ENCODE results near the gene DNAJC13.
"Not testable (repeated sequence)": the region's sequence is repeated elsewhere in the genome, so short reads cannot be mapped to it uniquely, and the experiment has no call there.

The DNAJC13 gene

GRCh38 chr3:132553826-132554225, 136.5 kb downstream of the DNAJC13 start:
- no peak overlapping the region for H3K4me2 ChIP-seq
- no peak for TF ChIP-seq Cebpa-rat (IDR thresholded peaks at IDR 0.05)
- H3K4me1 ChIP-seq, result peaks cover 17% of the 10 kb centered on the region
- H3K27ac ChIP-seq, result no peak overlapping the region
- no peaks in the 10 kb centered on the region for H4K20me1 ChIP-seq
- H3K27me3 ChIP-seq, result no peaks in the 10 kb centered on the region
- no peak overlapping the region for H3K9ac ChIP-seq
- H3K9me3 ChIP-seq, result no peaks in the 10 kb centered on the region
- H3K4me3 ChIP-seq, result no peak overlapping the region
- H3K36me3 ChIP-seq, result 0 out of 2 replicates have a peak, but pooled peaks cover 5% of the 10 kb centered on the region

- H3K4me3 ChIP-seq, result no peak overlapping the region
- no peaks in the 10 kb centered on the region for H4K20me1 ChIP-seq
- H3K9ac ChIP-seq, result no peak overlapping the region
- no peaks in the 10 kb centered on the region for H3K27me3 ChIP-seq
- 0 out of 2 replicates have a peak, but pooled peaks cover 8% of the 10 kb centered on the region for H3K36me3 ChIP-seq
- no peak overlapping the region for H3K27ac ChIP-seq
- peaks cover 17% of the 10 kb centered on the region for H3K4me1 ChIP-seq
- TF ChIP-seq Cebpa-rat (IDR thresholded peaks at IDR 0.05), result no peak
- H3K4me2 ChIP-seq, result no peak overlapping the region
- no peaks in the 10 kb centered on the region for H3K9me3 ChIP-seq
These were observed 137.1 kb downstream of the DNAJC13 start for GRCh38 chr3:132554437-132554836.

GRCh38 chr3:132555306-132556035, 138.2 kb downstream of the DNAJC13 start:
- H3K36me3 ChIP-seq, result 0 out of 2 replicates have a peak, but pooled peaks cover 8% of the 10 kb centered on the region
- H3K4me2 ChIP-seq, result no peak overlapping the region
- no peaks in the 10 kb centered on the region for H3K9me3 ChIP-seq
- no peak overlapping the region for H3K4me3 ChIP-seq
- TF ChIP-seq Cebpa-rat (IDR thresholded peaks at IDR 0.05), result no peak
- no peak overlapping the region for H3K9ac ChIP-seq
- H3K27me3 ChIP-seq, result no peaks in the 10 kb centered on the region
- H3K27ac ChIP-seq, result no peak overlapping the region
- H4K20me1 ChIP-seq, result no peaks in the 10 kb centered on the region
- H3K4me1 ChIP-seq, result peaks cover 8% of the 10 kb centered on the region

GRCh38 chr3:132556036-132556386, 138.7 kb downstream of the DNAJC13 start:
- H3K27me3 ChIP-seq, H3K4me3 ChIP-seq, H3K9ac ChIP-seq, H4K20me1 ChIP-seq, H3K9me3 ChIP-seq, H3K4me1 ChIP-seq, H3K4me2 ChIP-seq, H3K27ac ChIP-seq, H3K36me3 ChIP-seq: not testable (repeated sequence)

GRCh38 chr3:132556508-132557159, 139.3 kb downstream of the DNAJC13 start:
- no peaks in the 10 kb centered on the region for H3K27me3 ChIP-seq
- H3K27ac ChIP-seq, result no peak overlapping the region
- H3K4me1 ChIP-seq, result no peaks in the 10 kb centered on the region
- H3K9ac ChIP-seq, result no peak overlapping the region
- no peak overlapping the region for H3K4me2 ChIP-seq
- H3K9me3 ChIP-seq, result no peaks in the 10 kb centered on the region
- H3K36me3 ChIP-seq, result 0 out of 2 replicates have a peak, but pooled peaks cover 8% of the 10 kb centered on the region
- TF ChIP-seq Cebpa-rat (IDR thresholded peaks at IDR 0.05), result no peak
- H3K4me3 ChIP-seq, result no peak overlapping the region
- H4K20me1 ChIP-seq, result no peaks in the 10 kb centered on the region

- Histone ChIP-seq H3K4me1 (no peaks in the 10 kb centered on the region), H3K9ac (no peak overlapping the region), H3K4me2 (no peak overlapping the region), H3K9me3 (no peaks in the 10 kb centered on the region), H3K4me3 (no peak overlapping the region), H4K20me1 (no peaks in the 10 kb centered on the region), H3K27me3 (no peaks in the 10 kb centered on the region; the same call in 1 of the 2 replicates), H3K36me3 (0 out of 2 replicates have a peak, but pooled peaks cover 8% of the 10 kb centered on the region), H3K27ac (no peak overlapping the region)
- no peak for TF ChIP-seq Cebpa-rat (IDR thresholded peaks at IDR 0.05)
These were observed 143.7 kb downstream of the DNAJC13 start for GRCh38 chr3:132561003-132561402.

- Histone ChIP-seq H3K9me3 (no peaks in the 10 kb centered on the region), H3K4me1 (no peaks in the 10 kb centered on the region), H3K9ac (no peak overlapping the region), H3K4me2 (no peak overlapping the region), H3K27me3 (no peaks in the 10 kb centered on the region; the same call in 1 of the 2 replicates), H3K27ac (no peak overlapping the region), H3K4me3 (no peak overlapping the region), H4K20me1 (no peaks in the 10 kb centered on the region), H3K36me3 (0 out of 2 replicates have a peak, but pooled peaks cover 6% of the 10 kb centered on the region)
- TF ChIP-seq Cebpa-rat (IDR thresholded peaks at IDR 0.05), result no peak
These were observed 146.2 kb downstream of the DNAJC13 start for GRCh38 chr3:132563420-132564069.

GRCh38 chr3:132564070-132564465, 146.8 kb downstream of the DNAJC13 start:
- Histone ChIP-seq H3K27me3 (no peaks in the 10 kb centered on the region; the same call in 1 of the 2 replicates), H3K9ac (no peak overlapping the region), H4K20me1 (no peaks in the 10 kb centered on the region), H3K4me1 (no peaks in the 10 kb centered on the region), H3K27ac (no peak overlapping the region), H3K4me3 (no peak overlapping the region), H3K36me3 (0 out of 2 replicates have a peak, but pooled peaks cover under 1% of the 10 kb centered on the region), H3K4me2 (no peak overlapping the region), H3K9me3 (no peaks in the 10 kb centered on the region)
- TF ChIP-seq Cebpa-rat (IDR thresholded peaks at IDR 0.05), result no peak

GRCh38 chr3:132568422-132568821, 151.1 kb downstream of the DNAJC13 start:
- H3K27ac ChIP-seq, result no peak overlapping the region
- no peak overlapping the region for H3K9ac ChIP-seq
- H3K9me3 ChIP-seq, result peaks cover 8% of the 10 kb centered on the region
- no peaks in the 10 kb centered on the region for H4K20me1 ChIP-seq
- no peaks in the 10 kb centered on the region; the same call in 1 of the 2 replicates for H3K27me3 ChIP-seq
- no peak overlapping the region for H3K4me2 ChIP-seq
- H3K36me3 ChIP-seq, result peaks cover 6% of the 10 kb centered on the region; the same call in 1 of the 2 replicates
- no peak overlapping the region for H3K4me3 ChIP-seq
- no peaks in the 10 kb centered on the region for H3K4me1 ChIP-seq
- no peak for TF ChIP-seq Cebpa-rat (IDR thresholded peaks at IDR 0.05)

GRCh38 chr3:132569153-132569552, 151.9 kb downstream of the DNAJC13 start:
- H3K36me3 ChIP-seq, result peaks cover 10% of the 10 kb centered on the region; the same call in 1 of the 2 replicates
- no peak for TF ChIP-seq Cebpa-rat (IDR thresholded peaks at IDR 0.05)
- H3K9ac ChIP-seq, result no peak overlapping the region
- H3K27ac ChIP-seq, result no peak overlapping the region
- H4K20me1 ChIP-seq, result no peaks in the 10 kb centered on the region
- H3K27me3 ChIP-seq, result no peaks in the 10 kb centered on the region; the same call in 1 of the 2 replicates
- H3K4me1 ChIP-seq, result no peaks in the 10 kb centered on the region
- H3K4me3 ChIP-seq, result no peak overlapping the region
- peaks cover 8% of the 10 kb centered on the region for H3K9me3 ChIP-seq
- no peak overlapping the region for H3K4me2 ChIP-seq
